ENCODE data around the gene NAP1L3. TPM values are rescaled to one million over a fixed set of nuclear protein-coding genes. Genes with fewer than 3 reads are reported as not detected.

Gene NAP1L3
- 10 to 100 TPM in 2 of 9 donors, 1 to 10 TPM in 7; 5.5 to 17.9 (median 8.4) TPM for total RNA-seq
- 10 to 100 TPM in 1 of 3 donors, 1 to 10 TPM in 2; 3.2 to 15.4 (median 4.3) TPM for polyA plus RNA-seq
- long read RNA-seq, donor 1, transcript NAP1L3-201 (1 exons, 2,639 nt) = major isoform, 12 of 12 reads
- long read RNA-seq, donor 1, partial matches to known transcripts = 0 of 12 reads
- long read RNA-seq, donor 1, other reads (novel, unspliced or antisense) = 0 of 12 reads
- long read RNA-seq, donor 2, transcript NAP1L3-201 (1 exons, 2,639 nt) = major isoform, 10 of 10 reads
- long read RNA-seq, donor 2, partial matches to known transcripts = 0 of 10 reads
- long read RNA-seq, donor 2, other reads (novel, unspliced or antisense) = 0 of 10 reads
- long read RNA-seq, donor 3, transcript NAP1L3-201 (1 exons, 2,639 nt) = major isoform, 9 of 9 reads
- long read RNA-seq, donor 3, partial matches to known transcripts = 0 of 9 reads
- long read RNA-seq, donor 3, other reads (novel, unspliced or antisense) = 0 of 9 reads
- long read RNA-seq, donor 4 = 0 reads
- long read RNA-seq, donor 5, transcript NAP1L3-201 (1 exons, 2,639 nt) = major isoform, 15 of 15 reads
- long read RNA-seq, donor 5, partial matches to known transcripts = 0 of 15 reads
- long read RNA-seq, donor 5, other reads (novel, unspliced or antisense) = 0 of 15 reads
- long read RNA-seq, donor 6, transcript NAP1L3-201 (1 exons, 2,639 nt) = major isoform, 5 of 5 reads
- long read RNA-seq, donor 6, partial matches to known transcripts = 0 of 5 reads
- long read RNA-seq, donor 6, other reads (novel, unspliced or antisense) = 0 of 5 reads
- long read RNA-seq, donor 7, partial matches to known transcripts = 0 of 4 reads
- long read RNA-seq, donor 7, other reads (novel, unspliced or antisense) = 0 of 4 reads
- long read RNA-seq, donor 8, transcript NAP1L3-201 (1 exons, 2,639 nt) = major isoform, 8 of 8 reads
- long read RNA-seq, donor 8, partial matches to known transcripts = 0 of 8 reads
- long read RNA-seq, donor 8, other reads (novel, unspliced or antisense) = 0 of 8 reads
- long read RNA-seq, donor 9, transcript NAP1L3-201 (1 exons, 2,639 nt) = major isoform, 9 of 9 reads
- long read RNA-seq, donor 9, partial matches to known transcripts = 0 of 9 reads
- long read RNA-seq, donor 9, other reads (novel, unspliced or antisense) = 0 of 9 reads
- long read RNA-seq, donor 10, transcript NAP1L3-201 (1 exons, 2,639 nt) = major isoform, 12 of 12 reads
- long read RNA-seq, donor 10, partial matches to known transcripts = 0 of 12 reads
- long read RNA-seq, donor 10, other reads (novel, unspliced or antisense) = 0 of 12 reads

- WGBS, 4 donors = 0 to 3% (median 1%) methylated on average over 13 to 51 of the region's 51 CpGs
Observed at GRCh38 chrX:93673056-93673868, at the start of gene NAP1L3. Gene NAP1L3, minus strand, starts transcription at chrX:93673578. Its CDS starts 274 bp downstream, at chrX:93673304.

DNA sequence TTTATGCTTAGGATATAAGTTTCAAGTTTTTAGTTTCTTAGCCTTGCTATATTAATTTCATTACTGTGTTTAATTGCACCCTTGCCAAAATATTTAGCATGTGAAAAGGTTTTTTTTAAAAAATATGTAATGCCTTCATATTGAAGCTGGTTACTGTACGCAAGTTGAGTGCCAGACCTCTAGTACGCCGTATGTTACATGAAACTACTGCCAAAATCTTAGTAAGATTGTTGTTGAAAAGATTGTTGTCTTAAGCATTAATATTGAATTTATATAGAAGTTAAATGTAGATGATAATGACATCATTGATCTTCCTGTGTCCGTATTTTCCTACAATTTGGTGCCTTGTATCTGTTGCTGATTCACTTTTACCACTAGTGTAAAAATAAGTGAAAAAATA lies 37.7 kb upstream of the NAP1L3 start:
- H3K27ac ChIP-seq = no peak overlapping the region
- no peaks in the 10 kb centered on the region for H3K4me1 ChIP-seq (replicated peaks in 1 of 2)
- WGBS, 4 donors = 82 to 85% (median 83%) methylated on average over 4 of the region's 4 CpGs
- H3K27me3 ChIP-seq = no peaks in the 10 kb centered on the region
- intact Hi-C loops (cut with DNase I) = no loop called here
- TF ChIP-seq POLR2A (IDR thresholded peaks at IDR 0.05) (no peak), CTCF (IDR thresholded peaks at IDR 0.05) (no peak)
- DNase-seq = no peak
- H3K36me3 ChIP-seq (replicated peaks in 1 of 2) = no peaks in the 10 kb centered on the region
- no peak overlapping the region for H3K4me3 ChIP-seq
- H3K9me3 ChIP-seq (replicated peaks in 1 of 3) = no peaks in the 10 kb centered on the region

More at GRCh38 chrX:93673056-93673868, at the start of gene NAP1L3:
- intact Hi-C loops (cut with DNase I) = no loop called here
- Histone ChIP-seq H3K27me3 (peaks cover 8% of the 10 kb centered on the region), H3K9me3 (replicated peaks in 1 of 3) (no peaks in the 10 kb centered on the region), H3K36me3 (replicated peaks in 1 of 2) (no peaks in the 10 kb centered on the region), H3K4me3 (peak within 1 kb of the TSS in 3 of 4 donors; percentile 33 to 58 (median 46)), H3K27ac (peak within 1 kb of the TSS in 4 of 5 donors; percentile 44 to 84 (median 66)), H3K4me1 (replicated peaks in 1 of 2) (no peaks in the 10 kb centered on the region)
- TF ChIP-seq CTCF (IDR thresholded peaks at IDR 0.05) (no peak), POLR2A (IDR thresholded peaks at IDR 0.05) (peak; percentile 24 to 51)
- peak; percentile 67 to 88 (median 72) for DNase-seq

DNA sequence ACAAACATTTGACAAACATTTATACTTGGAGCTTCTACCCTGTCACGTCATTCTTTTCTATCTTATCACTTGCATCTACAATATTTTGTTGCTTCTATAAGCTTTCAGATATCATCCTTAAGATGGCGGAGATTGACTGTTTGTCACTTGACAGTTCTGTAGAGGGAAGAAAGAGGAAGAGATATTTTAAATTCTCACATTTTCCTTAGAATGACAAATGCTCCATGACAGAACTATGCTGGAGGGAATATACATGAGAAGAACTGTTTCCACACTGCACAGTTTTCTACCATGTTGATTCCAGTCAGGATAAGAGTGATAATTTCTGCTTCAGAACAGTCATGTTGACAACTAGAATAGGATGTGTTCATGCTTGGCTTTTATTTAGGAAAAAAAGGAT lies 30.3 kb upstream of the NAP1L3 start:
- 68 to 80% (median 74%) methylated on average over 2 of the region's 2 CpGs for WGBS, 4 donors
- peaks cover 6% of the 10 kb centered on the region for H3K27me3 ChIP-seq
- no peaks in the 10 kb centered on the region for H3K36me3 ChIP-seq (replicated peaks in 1 of 2)
- H3K9me3 ChIP-seq (replicated peaks in 1 of 3) = no peaks in the 10 kb centered on the region
- TF ChIP-seq CTCF (IDR thresholded peaks at IDR 0.05) = no peak
- no peak for TF ChIP-seq POLR2A (IDR thresholded peaks at IDR 0.05)
- H3K4me1 ChIP-seq (replicated peaks in 1 of 2) = no peaks in the 10 kb centered on the region
- intact Hi-C loops (cut with DNase I) = no loop called here
- H3K4me3 ChIP-seq = no peak overlapping the region
- DNase-seq = no peak
- no peak overlapping the region for H3K27ac ChIP-seq
